Activated CD4-positive, alpha-beta T cell treated with anti-CD3 and anti-CD28 coated beads, Interleukin-10, Interleukin-2, amounts not matched to agents 100 ng/mL and 50 ng/mL, durations not matched to agents 16 hours and 8 hours (primary cell): Measurements from ENCODE around the gene CEP295NL.

Experiments used
- DNase-seq: peaks from one replicate; pipeline ENCODE4 v3.0.0-alpha.2; 2020

CEP295NL gene

GRCh38 chr17:78857266-78857665 lies 45.7 kb downstream of the CEP295NL start:
- DNase-seq, result no peak

DNA sequence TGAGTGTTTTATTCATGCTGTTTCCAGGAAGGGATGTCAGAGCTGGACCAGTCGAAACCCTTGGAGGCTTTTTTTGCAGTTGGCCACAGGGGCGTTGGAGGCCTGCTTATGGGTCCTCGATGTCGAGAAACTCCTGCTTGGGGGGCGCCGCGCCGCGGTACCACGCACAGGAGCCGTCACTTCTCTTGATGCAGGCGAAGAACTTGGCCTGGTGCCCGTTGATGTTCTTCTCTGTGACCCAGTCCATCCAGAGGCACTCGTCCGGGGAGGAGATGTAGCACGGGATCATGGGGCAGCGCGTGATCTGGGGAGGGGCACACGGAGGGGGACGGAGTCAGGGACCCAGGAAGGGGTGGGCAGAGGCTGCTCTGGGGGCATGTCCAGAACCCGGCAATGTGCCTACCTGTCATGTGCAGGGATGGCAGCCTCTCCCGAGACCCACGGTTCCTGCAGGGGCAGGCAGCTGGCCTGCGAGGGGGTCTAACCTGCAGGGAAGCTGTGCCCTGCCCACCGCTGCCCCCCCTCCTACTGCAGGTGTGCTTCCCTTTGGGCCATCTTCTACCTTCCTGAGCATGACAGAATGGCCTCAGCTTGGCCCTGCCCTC lies 47.3 kb downstream of the CEP295NL start:
- no peak for DNase-seq

DNA sequence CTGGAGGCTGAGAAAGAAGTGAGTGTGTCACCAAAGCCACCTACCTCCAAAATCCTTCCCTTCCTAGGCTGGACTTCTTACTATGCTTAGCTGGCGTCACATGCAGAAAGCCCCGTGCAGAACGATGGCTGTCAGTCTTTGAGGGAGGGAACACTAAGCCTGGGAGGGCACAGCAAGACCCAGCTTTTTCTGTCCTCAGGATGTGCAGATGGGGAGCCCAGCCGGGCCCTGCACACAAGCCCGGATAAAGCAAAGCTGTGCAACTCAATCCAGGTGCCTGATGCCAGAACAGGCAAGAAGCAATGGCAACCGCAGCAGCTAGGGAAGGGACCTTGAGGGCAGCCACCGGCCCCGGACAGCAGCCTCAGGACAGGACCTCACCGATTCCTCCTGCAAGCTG lies 48.5 kb downstream of the CEP295NL start:
- no peak for DNase-seq

- DNase-seq, result no peak
Observed at GRCh38 chr17:78853926-78854394, 49.0 kb downstream of the CEP295NL start.

DNA sequence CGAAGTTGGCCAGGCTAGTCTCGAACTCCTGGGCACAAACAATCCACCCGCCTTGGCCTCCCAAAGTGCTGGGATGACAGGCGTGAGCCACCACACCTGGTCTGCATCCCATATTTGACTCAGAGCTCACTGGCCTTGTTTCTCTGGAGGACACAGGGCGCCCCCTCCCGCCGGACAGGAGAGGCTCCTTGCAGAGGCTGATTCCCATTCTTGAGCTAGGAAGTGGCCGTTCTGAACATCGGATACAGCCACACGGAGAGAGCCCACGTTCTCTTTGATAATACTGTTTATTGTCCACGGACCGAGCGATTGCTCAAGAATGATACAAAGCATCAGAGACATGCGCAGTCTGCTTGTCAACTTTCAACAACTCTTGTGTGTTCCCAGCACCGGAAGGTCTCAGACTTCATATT lies 50.3 kb downstream of the CEP295NL start:
- DNase-seq, result no peak

DNA sequence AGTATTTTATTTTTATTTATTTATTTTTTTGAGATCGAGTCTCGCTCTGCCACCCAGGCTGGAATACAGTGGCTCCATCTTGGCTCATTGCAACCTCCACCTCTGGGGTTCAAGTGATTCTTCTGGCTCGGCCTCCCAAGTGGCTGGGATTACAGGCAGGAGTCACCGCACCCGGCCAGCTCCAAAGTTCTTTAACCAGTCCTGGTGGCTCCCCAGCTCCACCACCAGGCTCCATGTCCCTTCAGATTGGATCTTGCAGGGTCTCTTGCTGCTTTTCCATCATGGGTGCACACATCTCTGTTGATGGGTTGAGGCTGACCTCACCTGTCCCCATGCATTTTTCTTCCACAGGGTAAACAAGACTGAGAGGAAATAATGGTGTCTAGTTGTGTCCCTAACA lies 54.0 kb downstream of the CEP295NL start:
- no peak for DNase-seq

- DNase-seq, result no peak
Observed at GRCh38 chr17:78847052-78847451, 55.9 kb downstream of the CEP295NL start.

- peak; percentile 24 for DNase-seq
Observed at GRCh38 chr17:78844301-78845005, 58.5 kb downstream of the CEP295NL start.

- DNase-seq, result peak; percentile 70
Observed at GRCh38 chr17:78842881-78843565, 60.0 kb downstream of the CEP295NL start.

DNA sequence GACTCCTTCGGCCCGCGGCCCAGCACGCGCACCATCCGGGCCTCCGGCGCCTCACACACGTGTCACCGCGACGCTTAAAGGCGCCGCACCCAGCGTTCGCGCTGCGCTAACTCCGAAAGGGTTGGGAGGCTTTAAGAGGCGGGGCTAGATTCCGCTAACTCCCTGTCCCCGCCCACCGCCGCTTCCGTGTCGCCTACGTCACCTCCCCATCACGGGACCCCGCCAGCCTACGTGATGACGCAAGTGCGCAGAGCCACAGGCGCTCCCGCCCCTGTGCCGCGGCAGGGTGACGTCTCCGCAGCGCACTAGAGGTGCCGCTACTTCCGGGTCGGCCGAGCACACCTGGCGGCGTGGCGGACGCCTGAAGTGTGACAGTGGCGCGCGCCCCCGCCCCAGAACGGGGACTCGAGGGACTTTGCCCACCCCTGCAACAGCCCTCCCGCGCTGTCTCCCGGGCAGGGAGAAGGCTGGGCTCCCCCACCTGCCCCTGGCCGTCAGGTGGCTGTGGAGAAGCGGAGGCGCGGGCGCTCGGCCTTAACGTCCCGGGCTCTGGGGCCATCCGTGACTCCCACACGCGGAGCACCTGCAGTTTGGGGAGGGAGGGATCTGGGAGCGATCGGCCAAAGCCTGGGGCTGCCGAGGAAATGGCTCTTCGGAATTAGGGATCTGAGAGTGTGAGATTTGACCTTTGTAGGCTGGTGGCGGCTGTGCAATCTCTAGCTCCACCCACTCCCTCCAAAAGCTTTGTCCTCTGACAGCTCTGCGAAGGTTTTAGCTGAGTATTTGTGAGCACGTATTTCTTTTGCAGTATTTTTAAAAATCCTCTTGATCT lies 62.0 kb downstream of the CEP295NL start, which contains the start of gene USP36:
TSS of gene USP36 (minus strand) at position 35 of the 832 bp plus-strand sequence. CDS start 4,451 bp downstream, outside the sequence.
- DNase-seq, result peak; percentile 100
